HCT116 (cell line): ENCODE data around the gene RCL1. TPM values are rescaled to one million over a fixed set of nuclear protein-coding genes. Genes with fewer than 3 reads are reported as not detected.

Source experiments
- ATAC-seq: fragments of 200-7000 bp; cut with Tn5 transposase; 2 replicates; pipeline ENCODE4 v1.9.1; 2020; ENCODE audit warnings: mild to moderate bottlenecking, moderate library complexity
- BruUV-seq: library from RNA; stranded (reverse); fragments of 400-500 nt; replicated peaks from 2 replicates; lab custom pipeline; 2021; lab: Mats Ljungman, UMichigan
- CTCF ChIA-PET: fragments of 300-600 bp; sonication (Branson Sonifier 250); formaldehyde crosslinking; loops from one replicate; lab custom pipeline; 2021; ENCODE audit warnings: antibody characterized with exemption; lab: Charles Lee
- POLR2A ChIA-PET: fragments of 300-600, 350-600 bp; sonication (Branson Sonifier 250); formaldehyde crosslinking; loops from one replicate; lab custom pipeline; 2021; ENCODE audit warnings: antibody characterized with exemption; lab: Charles Lee
- RAD21 ChIA-PET, 2 experiments: fragments of 300-600 bp; sonication (Branson Sonifier 250); formaldehyde crosslinking; loops; one replicate each; lab custom pipeline; 2023; ENCODE audit warnings: low total read pairs in 2 of 2; ENCODE audit not compliant: uncharacterized antibody in 2 of 2, unreplicated experiment in 2 of 2, low non-redundant PET in 1 of 2; lab: Charles Lee
- DNase-seq: peaks from one replicate; pipeline ENCODE4 v3.0.0-alpha.2; 2010; ENCODE audit warnings: low read depth, low spot score
- H2AFZ ChIP-seq: fragments of 200-600 bp; shearing (Covaris generic), sonication (generic); 2 replicates; pipeline ENCODE4 v1.6.1; 2017; ENCODE audit warnings: low read depth, mixed run types, mixed read lengths, antibody characterized with exemption, low read length; ENCODE audit not compliant: poor library complexity, severe bottlenecking
- H3K27ac ChIP-seq: 2 replicates; pipeline ENCODE4 v1.5.1; 2012; ENCODE audit warnings: low read depth, low read length
- H3K27me3 ChIP-seq: fragments of 200-600 bp; sonication (generic); 2 replicates; pipeline ENCODE4 v1.6.1; 2016; ENCODE audit warnings: mixed run types, low read length, mixed read lengths; ENCODE audit not compliant: insufficient read depth
- H3K36me3 ChIP-seq, 2 experiments: fragments of 200-500 bp in 1 of 2; fragments of 200-600 bp in 1 of 2; sonication (Bioruptor generic) in 1 of 2; sonication (generic) in 1 of 2; 2 replicates each; pipeline versions ENCODE4 v1.5.1 to v1.6.1; 2014 to 2016; ENCODE audit warnings: low read length in 2 of 2, inconsistent platforms in 1 of 2, mixed read lengths in 1 of 2, mixed run types in 1 of 2; ENCODE audit not compliant: insufficient read depth in 2 of 2, control insufficient read depth in 1 of 2
- H3K4me1 ChIP-seq, 2 experiments: fragments of 200-600 bp in 1 of 2; sonication (generic) in 1 of 2; 2 replicates each; pipeline versions ENCODE4 v1.5.1 to v1.6.1; 2012 to 2017; ENCODE audit warnings: low read length in 2 of 2, inconsistent platforms in 1 of 2, mild to moderate bottlenecking in 1 of 2, mixed read lengths in 1 of 2, mixed run types in 1 of 2, moderate library complexity in 1 of 2; ENCODE audit not compliant: insufficient read depth in 2 of 2, control insufficient read depth in 1 of 2
- H3K4me2 ChIP-seq: fragments of 200-600 bp; sonication (generic); 2 replicates; pipeline ENCODE4 v1.6.1; 2017; ENCODE audit warnings: mixed run types, low read length, mixed read lengths
- H3K4me3 ChIP-seq, 2 experiments: fragments of 200-600 bp in 1 of 2; sonication (generic) in 1 of 2; replicated peaks in 1 of 2; 2 replicates each; pipeline ENCODE4 v1.5.1; 2011 to 2016; ENCODE audit warnings: low read length in 2 of 2, control low read depth in 1 of 2, low read depth in 1 of 2, mild to moderate bottlenecking in 1 of 2, mixed read lengths in 1 of 2, mixed run types in 1 of 2
- H3K79me2 ChIP-seq: fragments of 200-600 bp; sonication (generic); 2 replicates; pipeline ENCODE4 v1.6.1; 2017; ENCODE audit warnings: mild to moderate bottlenecking, mixed run types, low read length, moderate library complexity, mixed read lengths; ENCODE audit not compliant: insufficient read depth
- H3K9ac ChIP-seq: fragments of 200-600 bp; sonication (generic); 2 replicates; pipeline ENCODE4 v1.6.1; 2016; ENCODE audit warnings: low read length, mixed read lengths
- H3K9me2 ChIP-seq: fragments of 200-600 bp; sonication (generic), shearing (Covaris generic); 2 replicates; pipeline ENCODE4 v1.6.1; 2017; ENCODE audit warnings: mixed run types, mild to moderate bottlenecking, moderate library complexity; ENCODE audit not compliant: insufficient read depth
- H3K9me3 ChIP-seq, 2 experiments: fragments of 200-500 bp in 1 of 2; fragments of 200-600 bp in 1 of 2; sonication (Bioruptor generic) in 1 of 2; sonication (generic) in 1 of 2; 2 replicates each; pipeline ENCODE4 v1.6.1; 2014 to 2017; ENCODE audit warnings: low read length in 2 of 2, mixed read lengths in 2 of 2, inconsistent platforms in 1 of 2, low read depth in 1 of 2, mild to moderate bottlenecking in 1 of 2, mixed run types in 1 of 2, moderate library complexity in 1 of 2; ENCODE audit not compliant: control insufficient read depth in 1 of 2, insufficient read depth in 1 of 2
- H4K20me1 ChIP-seq: fragments of 200-600 bp; sonication (generic), shearing (Covaris generic); 2 replicates; pipeline ENCODE4 v1.6.1; 2017; ENCODE audit warnings: mixed run types, mild to moderate bottlenecking, moderate library complexity; ENCODE audit not compliant: insufficient read depth
- CBX3 ChIP-seq: IDR thresholded peaks from 2 replicates; pipeline ENCODE4 v1.6.1; 2012; ENCODE audit warnings: low read depth
- CEBPB ChIP-seq: IDR thresholded peaks from 2 replicates; pipeline ENCODE4 v1.6.1; 2012; ENCODE audit warnings: low read depth
- EGR1 ChIP-seq: IDR thresholded peaks from 2 replicates; pipeline ENCODE4 v1.6.1; 2012; ENCODE audit warnings: low read depth
- EZH2phosphoT487 ChIP-seq: fragments of 200-600 bp; IDR thresholded peaks from 2 replicates; pipeline ENCODE4 v1.6.1; 2018; ENCODE audit warnings: antibody characterized with exemption, borderline replicate concordance
- MAX ChIP-seq: IDR thresholded peaks from 2 replicates; pipeline ENCODE4 v1.6.1; 2012
- POLR2AphosphoS5 ChIP-seq: IDR thresholded peaks from 2 replicates; pipeline ENCODE4 v1.6.1; 2011; ENCODE audit warnings: mild to moderate bottlenecking, low read depth, low read length, moderate library complexity
- REST ChIP-seq: IDR thresholded peaks from 2 replicates; pipeline ENCODE4 v1.6.1; 2012; ENCODE audit warnings: low read depth
- SIN3A ChIP-seq: IDR thresholded peaks from 2 replicates; pipeline ENCODE4 v1.6.1; 2012; ENCODE audit warnings: low read depth
- TCF7L2 ChIP-seq: IDR thresholded peaks from 2 replicates; pipeline ENCODE4 v1.7.0; 2011; ENCODE audit warnings: borderline replicate concordance, inconsistent platforms; ENCODE audit not compliant: insufficient read depth, insufficient read length; ENCODE audit errors: extremely low read depth
- YY1 ChIP-seq: IDR thresholded peaks from 2 replicates; pipeline ENCODE4 v1.6.1; 2011; ENCODE audit warnings: low read length, low read depth, moderate library complexity, mild to moderate bottlenecking; ENCODE audit not compliant: insufficient replicate concordance; ENCODE audit errors: extremely low read depth
- ZNF274 ChIP-seq: fragments of 200-500 bp; sonication (Bioruptor generic); IDR thresholded peaks from 2 replicates; pipeline ENCODE4 v1.6.1; 2014; ENCODE audit warnings: mild to moderate bottlenecking, low read depth, low read length, inconsistent platforms
- intact Hi-C: fragments of 100-400 bp; cut with micrococcal nuclease; formaldehyde crosslinking; loops from 2 replicates; pipeline ENCODE4 v1.10.0; 2022
- total RNA-seq: library from RNA; stranded (reverse); gene quantifications from one replicate; pipeline ENCODE4 v1.2.1, GENCODE V29; 2021; ENCODE audit not compliant: unreplicated experiment
- TF ChIP-seq, protein P1 (sequence below): IDR thresholded peaks from 2 replicates; pipeline ENCODE4 v1.6.1; 2012

The RCL1 gene
- total RNA-seq, 1 experiment from 2014 or later: 29.9 TPM

DNA sequence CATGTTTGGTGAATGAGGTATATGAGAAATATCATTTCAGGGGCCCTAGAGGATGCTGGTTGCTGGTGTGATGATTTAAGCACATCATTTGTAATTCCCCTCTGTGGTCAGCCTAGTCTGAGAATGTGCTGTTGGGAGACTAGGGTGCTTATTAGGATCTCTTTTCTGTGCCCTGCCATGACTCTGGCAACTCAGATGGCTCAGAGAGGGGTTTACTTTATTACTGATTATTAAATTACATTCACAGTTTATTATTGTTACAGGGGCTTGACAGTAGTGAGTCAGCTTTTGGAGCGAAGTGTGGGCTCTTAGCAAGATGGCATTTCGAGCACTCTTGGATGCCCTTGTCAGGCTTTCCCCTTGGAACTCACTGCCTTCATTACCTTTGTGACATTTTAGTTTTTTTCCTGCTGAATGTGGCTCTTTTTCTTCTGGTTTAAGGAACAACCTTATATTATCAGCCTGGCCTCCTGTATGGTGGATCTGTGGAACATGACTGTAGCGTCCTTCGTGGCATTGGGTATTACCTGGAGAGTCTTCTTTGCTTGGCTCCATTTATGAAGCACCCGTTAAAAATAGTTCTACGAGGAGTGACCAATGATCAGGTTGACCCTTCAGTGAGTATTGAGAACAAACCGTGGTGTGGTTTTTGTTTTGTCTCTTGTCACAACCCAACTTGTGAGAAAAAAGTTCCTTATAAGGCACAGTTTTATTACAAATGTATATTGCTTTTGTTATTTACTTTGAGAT lies 33.8 kb downstream of the RCL1 start:
- RAD21 ChIA-PET: no interaction called here
- TF ChIP-seq CEBPB (no peak), MAX (no peak), EZH2phosphoT487 (no peak), CBX3 (no peak), EGR1 (no peak), SIN3A (no peak), TCF7L2 (no peak), YY1 (no peak), ZNF274 (no peak), POLR2AphosphoS5 (no peak), REST (no peak)
- TF ChIP-seq, protein P1, sequence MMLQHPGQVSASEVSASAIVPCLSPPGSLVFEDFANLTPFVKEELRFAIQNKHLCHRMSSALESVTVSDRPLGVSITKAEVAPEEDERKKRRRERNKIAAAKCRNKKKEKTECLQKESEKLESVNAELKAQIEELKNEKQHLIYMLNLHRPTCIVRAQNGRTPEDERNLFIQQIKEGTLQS: no peak

More for the DNA sequence above, 33.8 kb downstream of the RCL1 start:
- Histone ChIP-seq H3K27ac (no peak overlapping the region), H3K27me3 (no peaks in the 10 kb centered on the region), H3K9ac (no peak overlapping the region), H3K4me3 (no peak overlapping the region), H3K36me3 (no peaks in the 10 kb centered on the region), H3K9me2 (no peaks in the 10 kb centered on the region), H4K20me1 (peaks cover 10% of the 10 kb centered on the region; the same call in 1 of the 2 replicates), H2AFZ (no peak overlapping the region), H3K4me1 (peaks cover 0 to 31% of the 10 kb centered on the region in 2 experiments; a peak in 2 of 4 replicates), H3K9me3 (no peaks in the 10 kb centered on the region), H3K4me2 (no peak overlapping the region), H3K79me2 (peaks cover 92% of the 10 kb centered on the region)
- no TSS peak for BruUV-seq
- ChIA-PET CTCF (no interaction called here), POLR2A (no interaction called here)
- intact Hi-C loops: no loop called here
- ATAC-seq (no peak), DNase-seq (no peak)
